GM12878 (cell line): Measurements from ENCODE around the gene KLHL1.

Experiments used
- CBX5 ChIP-seq: sonication (generic); IDR thresholded peaks from 2 replicates; pipeline ENCODE4 v1.6.1; 2016; ENCODE audit warnings: low read depth, moderate library complexity, mild to moderate bottlenecking, inconsistent platforms
- EZH2 ChIP-seq: IDR thresholded peaks from 2 replicates; pipeline ENCODE4 v1.6.1; 2012; ENCODE audit warnings: low read depth, mild to moderate bottlenecking, control low read depth, inconsistent platforms, low read length, borderline replicate concordance; ENCODE audit not compliant: control insufficient read depth
- POLR2AphosphoS5 ChIP-seq: IDR thresholded peaks from 2 replicates; pipeline ENCODE4 v1.6.1; 2011; ENCODE audit warnings: mild to moderate bottlenecking, low read length, inconsistent platforms
- SRF ChIP-seq, 2 experiments: IDR thresholded peaks; 2 replicates each; pipeline ENCODE4 v1.6.1; 2011; ENCODE audit warnings: low read depth in 2 of 2, low read length in 2 of 2, mild to moderate bottlenecking in 1 of 2, moderate library complexity in 1 of 2
- TF ChIP-seq, protein P1 (sequence below), 3 experiments: IDR thresholded peaks in 2 of 3; conservative IDR thresholded peaks in 1 of 3; 2 replicates each; pipeline ENCODE4 v1.5.1; 2011; ENCODE audit warnings: low read depth in 3 of 3, low read length in 3 of 3, mild to moderate bottlenecking in 3 of 3, control low read depth in 2 of 3, moderate library complexity in 2 of 3, inconsistent platforms in 1 of 3, mixed read lengths in 1 of 3; ENCODE audit not compliant: control insufficient read depth in 2 of 3, insufficient read depth in 1 of 3; ENCODE audit errors: extremely low read depth in 1 of 3
- TF ChIP-seq, protein P2 (sequence below): IDR thresholded peaks from 2 replicates; pipeline ENCODE4 v1.6.1; 2012; ENCODE audit warnings: mild to moderate bottlenecking, low read depth, low read length

DNA sequence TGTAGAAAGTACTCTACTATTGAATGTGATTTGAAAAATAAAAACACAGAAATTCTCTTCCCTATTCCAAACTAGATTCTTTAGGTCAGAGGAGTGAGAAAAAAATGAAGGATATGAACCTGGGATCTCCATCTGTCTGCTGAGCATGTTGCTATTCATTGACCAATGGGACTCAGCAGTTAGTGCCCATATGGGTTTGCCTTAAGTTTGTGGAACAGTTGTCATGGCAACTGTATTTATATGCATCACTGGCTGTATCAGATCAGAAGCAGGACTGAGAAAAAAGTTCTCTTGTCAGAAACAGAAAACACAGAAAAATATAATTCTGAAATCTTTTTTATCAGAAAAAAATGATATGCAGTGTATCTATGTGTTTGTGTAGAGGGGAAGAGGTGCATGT, 74.0 kb downstream of the KLHL1 start:
- TF ChIP-seq CBX5 (no peak), SRF (IDR thresholded peaks at IDR 0.05; ENCODE audit: low read depth in 2 of 2, low read length in 2 of 2) (no peak), POLR2AphosphoS5 (no peak), EZH2 (no peak)
- TF ChIP-seq, protein P1, sequence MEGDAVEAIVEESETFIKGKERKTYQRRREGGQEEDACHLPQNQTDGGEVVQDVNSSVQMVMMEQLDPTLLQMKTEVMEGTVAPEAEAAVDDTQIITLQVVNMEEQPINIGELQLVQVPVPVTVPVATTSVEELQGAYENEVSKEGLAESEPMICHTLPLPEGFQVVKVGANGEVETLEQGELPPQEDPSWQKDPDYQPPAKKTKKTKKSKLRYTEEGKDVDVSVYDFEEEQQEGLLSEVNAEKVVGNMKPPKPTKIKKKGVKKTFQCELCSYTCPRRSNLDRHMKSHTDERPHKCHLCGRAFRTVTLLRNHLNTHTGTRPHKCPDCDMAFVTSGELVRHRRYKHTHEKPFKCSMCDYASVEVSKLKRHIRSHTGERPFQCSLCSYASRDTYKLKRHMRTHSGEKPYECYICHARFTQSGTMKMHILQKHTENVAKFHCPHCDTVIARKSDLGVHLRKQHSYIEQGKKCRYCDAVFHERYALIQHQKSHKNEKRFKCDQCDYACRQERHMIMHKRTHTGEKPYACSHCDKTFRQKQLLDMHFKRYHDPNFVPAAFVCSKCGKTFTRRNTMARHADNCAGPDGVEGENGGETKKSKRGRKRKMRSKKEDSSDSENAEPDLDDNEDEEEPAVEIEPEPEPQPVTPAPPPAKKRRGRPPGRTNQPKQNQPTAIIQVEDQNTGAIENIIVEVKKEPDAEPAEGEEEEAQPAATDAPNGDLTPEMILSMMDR (IDR thresholded peaks at IDR 0.05 in 2 of 3, conservative IDR thresholded peaks at IDR 0.05 in 1 of 3; ENCODE audit: control insufficient read depth in 2 of 3, extremely low read depth in 1 of 3, insufficient read depth in 1 of 3, low read depth in 3 of 3, low read length in 3 of 3), result no peak
- TF ChIP-seq, protein P2, sequence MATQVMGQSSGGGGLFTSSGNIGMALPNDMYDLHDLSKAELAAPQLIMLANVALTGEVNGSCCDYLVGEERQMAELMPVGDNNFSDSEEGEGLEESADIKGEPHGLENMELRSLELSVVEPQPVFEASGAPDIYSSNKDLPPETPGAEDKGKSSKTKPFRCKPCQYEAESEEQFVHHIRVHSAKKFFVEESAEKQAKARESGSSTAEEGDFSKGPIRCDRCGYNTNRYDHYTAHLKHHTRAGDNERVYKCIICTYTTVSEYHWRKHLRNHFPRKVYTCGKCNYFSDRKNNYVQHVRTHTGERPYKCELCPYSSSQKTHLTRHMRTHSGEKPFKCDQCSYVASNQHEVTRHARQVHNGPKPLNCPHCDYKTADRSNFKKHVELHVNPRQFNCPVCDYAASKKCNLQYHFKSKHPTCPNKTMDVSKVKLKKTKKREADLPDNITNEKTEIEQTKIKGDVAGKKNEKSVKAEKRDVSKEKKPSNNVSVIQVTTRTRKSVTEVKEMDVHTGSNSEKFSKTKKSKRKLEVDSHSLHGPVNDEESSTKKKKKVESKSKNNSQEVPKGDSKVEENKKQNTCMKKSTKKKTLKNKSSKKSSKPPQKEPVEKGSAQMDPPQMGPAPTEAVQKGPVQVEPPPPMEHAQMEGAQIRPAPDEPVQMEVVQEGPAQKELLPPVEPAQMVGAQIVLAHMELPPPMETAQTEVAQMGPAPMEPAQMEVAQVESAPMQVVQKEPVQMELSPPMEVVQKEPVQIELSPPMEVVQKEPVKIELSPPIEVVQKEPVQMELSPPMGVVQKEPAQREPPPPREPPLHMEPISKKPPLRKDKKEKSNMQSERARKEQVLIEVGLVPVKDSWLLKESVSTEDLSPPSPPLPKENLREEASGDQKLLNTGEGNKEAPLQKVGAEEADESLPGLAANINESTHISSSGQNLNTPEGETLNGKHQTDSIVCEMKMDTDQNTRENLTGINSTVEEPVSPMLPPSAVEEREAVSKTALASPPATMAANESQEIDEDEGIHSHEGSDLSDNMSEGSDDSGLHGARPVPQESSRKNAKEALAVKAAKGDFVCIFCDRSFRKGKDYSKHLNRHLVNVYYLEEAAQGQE, result no peak
